Small intestine (tissue), 7 donors: Measurements from ENCODE around the gene PRELID3B. TPM values are rescaled to one million over a fixed set of nuclear protein-coding genes. Genes with fewer than 3 reads are reported as not detected.

Experiments used
- DNase-seq, 2 donors: peaks; one replicate each; pipeline versions ENCODE4 v3.0.0 to v3.0.0-alpha.2; 2013
- FAIRE-seq: peaks from 2 replicates; lab custom pipeline; 2012; peaks lifted over from hg19 to GRCh38; lab: Jason Lieb, UNC
- H3K27ac ChIP-seq, 3 donors: one replicate each; pipeline ENCODE4 v1.5.1; 2013; ENCODE audit warnings: low read length in 2 of 3, mild to moderate bottlenecking in 2 of 3, control low read depth in 1 of 3, inconsistent platforms in 1 of 3, low read depth in 1 of 3, moderate library complexity in 1 of 3
- H3K27me3 ChIP-seq, 3 donors: one replicate each; pipeline ENCODE4 v1.6.1; 2013; ENCODE audit warnings: low read length in 3 of 3, inconsistent platforms in 1 of 3; ENCODE audit not compliant: control insufficient read depth in 3 of 3, insufficient read depth in 3 of 3
- H3K36me3 ChIP-seq, 3 donors: one replicate each; pipeline ENCODE4 v1.6.1; 2013; ENCODE audit warnings: low read length in 3 of 3, inconsistent platforms in 1 of 3, low read depth in 1 of 3, mild to moderate bottlenecking in 1 of 3, moderate library complexity in 1 of 3; ENCODE audit not compliant: control insufficient read depth in 3 of 3, insufficient read depth in 2 of 3
- H3K4me1 ChIP-seq, 3 donors: one replicate each; pipeline ENCODE4 v1.6.1; 2013; ENCODE audit warnings: low read length in 2 of 3, inconsistent platforms in 1 of 3, low read depth in 1 of 3, mild to moderate bottlenecking in 1 of 3, moderate library complexity in 1 of 3; ENCODE audit not compliant: control insufficient read depth in 3 of 3, insufficient read depth in 2 of 3
- H3K4me3 ChIP-seq, 3 donors: one replicate each; pipeline ENCODE4 v1.5.1; 2013; ENCODE audit warnings: low read length in 3 of 3, control low read depth in 1 of 3, inconsistent platforms in 1 of 3, low read depth in 1 of 3, mild to moderate bottlenecking in 1 of 3, moderate library complexity in 1 of 3
- H3K9me3 ChIP-seq, 2 donors: one replicate each; pipeline ENCODE4 v1.6.1; 2013; ENCODE audit warnings: low read depth in 1 of 2, low read length in 1 of 2; ENCODE audit not compliant: control insufficient read depth in 2 of 2, insufficient read depth in 1 of 2
- WGBS, 3 donors: extraction: QIAGEN DNeasy Blood & Tissue Kit; methylation state at CpG; one replicate each; pipeline ENCODE4 v1.1.7; 2013; 5-methylcytosine and 5-hydroxymethylcytosine counted together
- polyA plus RNA-seq, 4 donors: library from polyadenylated mRNA; stranded (reverse) in 3 of 4; unstranded in 1 of 4; fragments of 200-250 nt in 3 of 4; fragments of 120-200 nt in 1 of 4; gene quantifications; one replicate each; pipeline versions ENCODE4 v1.2.1 to v1.2.3, GENCODE V29; 2013
- donor health status: healthy with polysubstance abuse.
- donor health status: control.
- donor health status: control.
- donor health status: Bipolar disorder and iron deficiency.
- donor health status: healthy.

The PRELID3B gene
- polyA plus RNA-seq, 4 donors = 66.0 to 120 (median 94.3) TPM

GRCh38 chr20:59081036-59081435 is 38.5 kb upstream of the PRELID3B start:
- no peaks in the 10 kb centered on the region for H3K4me1 ChIP-seq
- no peaks in the 10 kb centered on the region for H3K36me3 ChIP-seq
- FAIRE-seq (no peak), DNase-seq (no peak)
- H3K27me3 ChIP-seq = peaks cover 0 to 2% (median 2%) of the 10 kb centered on the region in 3 donors
- H3K4me3 ChIP-seq = no peak overlapping the region
- H3K27ac ChIP-seq = no peak overlapping the region
- H3K9me3 ChIP-seq = no peaks in the 10 kb centered on the region
- 47 to 53% (median 51%) methylated on average over 3 of the region's 3 CpGs for WGBS, 3 donors

DNA sequence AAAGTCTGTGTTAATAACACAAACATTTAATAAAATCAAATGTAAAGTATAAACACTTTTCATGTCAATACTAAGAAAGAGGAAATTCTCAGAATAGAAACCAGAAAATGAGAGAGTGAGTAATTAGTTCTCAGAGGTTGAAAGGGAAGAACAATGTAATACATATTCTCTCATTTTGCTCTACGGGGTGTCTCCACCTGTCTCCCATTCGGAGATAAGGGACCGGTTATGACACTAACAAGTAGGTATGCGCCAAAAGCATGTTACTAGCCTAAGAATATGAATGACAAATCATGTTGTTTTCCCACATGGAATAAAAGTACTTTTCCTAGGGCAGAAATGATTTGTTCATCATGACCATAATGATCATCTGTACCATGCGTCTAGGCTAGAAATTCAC is 35.6 kb upstream of the PRELID3B start:
- no peak for DNase-seq
- Histone ChIP-seq H3K27ac (no peak overlapping the region), H3K27me3 (peaks cover 0 to 8% (median 7%) of the 10 kb centered on the region in 3 donors), H3K4me3 (no peak overlapping the region), H3K4me1 (no peaks in the 10 kb centered on the region), H3K36me3 (no peaks in the 10 kb centered on the region), H3K9me3 (no peaks in the 10 kb centered on the region)
- 49 to 81% (median 74%) methylated on average over 5 of the region's 5 CpGs for WGBS, 3 donors
- FAIRE-seq = no peak

DNA sequence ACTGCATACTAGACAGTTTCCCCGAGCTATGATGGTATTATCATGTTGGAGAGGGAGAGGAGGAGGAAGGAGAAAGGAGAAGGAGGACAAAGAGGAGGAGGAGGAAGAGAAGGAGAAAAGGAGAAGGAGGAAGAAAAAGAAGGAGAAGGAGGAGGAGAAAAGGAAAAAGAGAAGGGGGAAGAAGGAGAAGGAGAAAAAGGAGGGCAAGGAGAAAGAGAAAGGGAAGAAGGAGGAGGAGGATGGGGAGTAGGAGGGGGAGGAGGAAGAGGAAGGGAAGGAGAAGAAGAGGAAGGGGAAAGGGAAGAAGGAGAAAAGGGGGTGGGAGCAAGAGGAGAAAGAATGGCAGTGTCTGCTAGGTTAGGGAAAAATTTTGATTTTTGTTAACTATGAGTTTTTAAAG is 35.1 kb upstream of the PRELID3B start:
- Histone ChIP-seq H3K9me3 (no peaks in the 10 kb centered on the region), H3K27me3 (peaks cover 0 to 8% (median 6%) of the 10 kb centered on the region in 3 donors), H3K4me1 (no peaks in the 10 kb centered on the region), H3K4me3 (no peak overlapping the region), H3K36me3 (no peaks in the 10 kb centered on the region), H3K27ac (no peak overlapping the region)
- DNase-seq (no peak), FAIRE-seq (no peak)
- 34 to 58% (median 37%) methylated on average over 1 of the region's 1 CpG for WGBS, 3 donors

DNA sequence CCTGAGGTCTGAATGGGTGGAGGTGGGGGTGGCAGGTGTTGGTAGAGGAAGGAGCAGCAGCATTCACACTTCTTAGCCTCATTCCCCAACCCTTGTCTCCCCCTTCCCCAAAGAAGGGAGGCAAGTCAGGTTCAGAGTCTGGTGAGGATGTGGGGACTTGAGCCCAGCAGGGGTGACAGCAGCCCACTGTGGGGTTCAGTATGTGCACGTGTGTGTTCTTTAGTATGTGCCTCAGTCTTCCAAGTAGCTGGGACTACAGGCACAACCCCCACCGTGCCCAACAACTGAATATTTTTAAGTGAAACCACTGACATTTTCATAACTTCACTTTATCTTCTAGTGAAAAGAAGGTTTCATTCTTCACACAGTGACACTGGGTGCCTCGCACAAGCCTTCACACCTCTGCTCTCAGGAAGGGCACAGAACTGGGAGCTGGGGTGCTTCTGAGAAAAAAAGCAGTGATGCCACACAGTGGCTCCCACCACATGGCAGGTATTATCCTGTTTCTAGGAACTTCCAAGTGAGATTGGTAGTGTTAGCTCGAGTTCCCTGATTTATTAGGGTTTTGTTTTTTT is 33.4 kb upstream of the PRELID3B start:
- no peaks in the 10 kb centered on the region for H3K36me3 ChIP-seq
- no peaks in the 10 kb centered on the region for H3K9me3 ChIP-seq
- H3K4me3 ChIP-seq = no peak overlapping the region
- WGBS, 3 donors = 62 to 76% (median 71%) methylated on average over 4 of the region's 4 CpGs
- FAIRE-seq (no peak), DNase-seq (no peak)
- peaks cover 0 to 10% (median 8%) of the 10 kb centered on the region in 3 donors for H3K27me3 ChIP-seq
- no peaks in the 10 kb centered on the region for H3K4me1 ChIP-seq
- H3K27ac ChIP-seq = no peak overlapping the region

- Histone ChIP-seq H3K4me3 (no peak overlapping the region), H3K9me3 (no peaks in the 10 kb centered on the region), H3K36me3 (no peaks in the 10 kb centered on the region), H3K27ac (no peak overlapping the region), H3K4me1 (no peaks in the 10 kb centered on the region), H3K27me3 (peaks cover 0 to 10% (median 8%) of the 10 kb centered on the region in 3 donors)
- DNase-seq (no peak), FAIRE-seq (no peak)
- WGBS, 3 donors = 19 to 45% (median 21%) methylated on average over 3 of the region's 3 CpGs
These were observed 31.9 kb upstream of the PRELID3B start for GRCh38 chr20:59074456-59074855.

DNA sequence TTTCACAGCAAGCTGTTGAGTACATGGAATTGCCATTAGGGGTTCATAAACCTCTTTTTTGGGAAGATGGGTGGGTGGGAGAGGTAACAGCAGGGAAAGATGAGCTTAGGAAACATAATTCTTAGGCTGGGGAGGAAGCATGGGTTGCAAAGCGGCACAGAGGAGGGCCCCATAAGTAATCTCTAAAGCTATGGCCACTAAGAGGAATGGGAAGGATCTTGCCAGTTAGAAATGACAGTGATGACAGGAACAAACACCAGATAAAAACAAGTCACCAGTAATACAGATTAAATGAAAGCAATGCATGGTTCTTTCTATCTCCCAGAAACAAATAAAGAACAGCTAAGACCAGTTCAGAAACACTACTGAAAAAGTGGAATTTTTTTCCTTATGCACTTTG is 31.0 kb upstream of the PRELID3B start:
- WGBS, 3 donors = 93 to 96% (median 95%) methylated on average over 1 of the region's 1 CpG
- no peak overlapping the region for H3K27ac ChIP-seq
- FAIRE-seq = no peak
- no peak for DNase-seq
- H3K4me3 ChIP-seq = no peak overlapping the region
- H3K4me1 ChIP-seq = no peaks in the 10 kb centered on the region
- H3K36me3 ChIP-seq = no peaks in the 10 kb centered on the region
- no peaks in the 10 kb centered on the region for H3K9me3 ChIP-seq
- H3K27me3 ChIP-seq = peaks cover 0 to 10% (median 8%) of the 10 kb centered on the region in 3 donors

GRCh38 chr20:59071216-59071615 is 28.6 kb upstream of the PRELID3B start:
- Histone ChIP-seq H3K27me3 (peaks cover 0 to 8% (median 8%) of the 10 kb centered on the region in 3 donors), H3K4me1 (no peaks in the 10 kb centered on the region), H3K9me3 (no peaks in the 10 kb centered on the region), H3K36me3 (no peaks in the 10 kb centered on the region), H3K4me3 (no peak overlapping the region), H3K27ac (no peak overlapping the region)
- FAIRE-seq = no peak
- WGBS, 3 donors = 75 to 84% (median 79%) methylated on average over 1 of the region's 1 CpG
- DNase-seq = no peak

- FAIRE-seq (no peak), DNase-seq (no peak)
- Histone ChIP-seq H3K36me3 (no peaks in the 10 kb centered on the region), H3K9me3 (no peaks in the 10 kb centered on the region), H3K27ac (no peak overlapping the region), H3K4me1 (no peaks in the 10 kb centered on the region), H3K4me3 (no peak overlapping the region), H3K27me3 (peaks cover 0 to 4% (median 2%) of the 10 kb centered on the region in 3 donors)
- 48 to 66% (median 49%) methylated on average over 2 of the region's 2 CpGs for WGBS, 3 donors
These were observed 26.4 kb upstream of the PRELID3B start for GRCh38 chr20:59069026-59069425.

DNA sequence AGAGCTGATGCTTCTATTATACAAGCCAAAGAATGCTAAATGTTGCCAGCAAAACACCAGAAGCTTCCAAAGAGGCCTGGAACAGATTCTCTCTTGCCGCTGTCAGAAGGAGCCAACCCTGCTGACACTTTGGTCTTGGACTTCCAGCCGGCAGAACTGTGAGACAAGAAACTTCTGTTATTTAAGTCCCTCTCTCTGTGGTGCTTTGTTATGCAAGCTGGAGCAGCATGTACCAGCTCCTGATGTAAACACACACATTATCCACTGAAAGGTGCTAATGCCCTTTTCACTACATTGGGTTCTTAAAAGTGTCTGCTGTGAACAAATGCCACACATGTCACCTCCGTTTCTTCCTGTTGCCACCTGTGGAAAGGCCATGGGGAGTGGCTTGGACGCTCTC is 25.9 kb upstream of the PRELID3B start:
- no peaks in the 10 kb centered on the region for H3K4me1 ChIP-seq
- peaks cover 0 to 3% (median 2%) of the 10 kb centered on the region in 3 donors for H3K27me3 ChIP-seq
- H3K9me3 ChIP-seq = no peaks in the 10 kb centered on the region
- H3K27ac ChIP-seq = no peak overlapping the region
- DNase-seq (no peak), FAIRE-seq (no peak)
- H3K4me3 ChIP-seq = no peak overlapping the region
- WGBS, 3 donors = 76 to 89% (median 87%) methylated on average over 4 of the region's 4 CpGs
- no peaks in the 10 kb centered on the region for H3K36me3 ChIP-seq
